Activated CD4-positive, alpha-beta T cell treated with anti-CD3 and anti-CD28 coated beads, Interleukin-2, amount 50 U/mL, for 48 hours (primary cell): ENCODE data around the gene IGSF5.
"Not testable (repeated sequence)": the region's sequence is repeated elsewhere in the genome, so short reads cannot be mapped to it uniquely, and the experiment has no call there.

Experiments
- DNase-seq, 2 experiments: peaks; one replicate each; pipeline ENCODE4 v3.0.0-alpha.2; 2020

The IGSF5 gene

DNA sequence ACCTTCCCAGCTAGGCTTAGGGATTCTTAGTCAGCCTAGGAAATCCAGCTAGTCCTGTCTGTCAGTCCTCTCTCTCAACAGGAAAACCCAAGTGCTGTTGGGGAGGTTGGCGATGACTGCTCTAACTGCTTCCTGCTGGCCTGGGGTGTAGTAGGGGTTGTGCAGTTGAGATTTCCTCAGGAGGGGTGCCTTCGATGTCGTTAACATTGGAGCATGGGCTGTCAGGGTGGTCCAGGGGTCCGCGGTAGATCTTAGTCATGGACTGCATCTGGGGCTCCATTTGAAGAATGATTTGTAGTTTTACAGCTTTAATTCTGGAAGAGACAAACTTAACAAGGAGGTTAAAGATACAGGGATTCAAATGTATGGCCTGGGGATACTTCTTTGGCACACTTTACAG, 5.5 kb upstream of the IGSF5 start:
- DNase-seq: not testable (repeated sequence)

DNA sequence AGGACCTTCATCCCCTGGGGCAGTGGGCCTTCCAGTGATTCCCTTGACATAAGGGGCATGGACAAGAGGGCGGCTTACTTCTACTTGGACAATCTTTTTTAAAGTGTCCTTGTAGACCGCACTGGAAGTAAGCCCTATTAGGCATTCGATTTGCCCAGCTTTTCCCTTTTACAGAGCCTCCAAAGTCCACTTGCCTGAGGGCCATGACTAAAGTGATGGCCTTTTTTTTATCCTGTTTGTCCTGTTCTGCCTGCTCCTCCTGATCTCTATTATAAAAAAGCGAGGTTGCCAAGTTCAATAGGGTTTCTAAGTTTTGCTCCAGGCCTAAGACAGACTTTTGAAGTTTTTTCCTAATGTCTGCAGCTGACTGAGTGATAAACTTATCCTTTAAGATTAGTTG, 2.4 kb upstream of the IGSF5 start:
- DNase-seq: not testable (repeated sequence)

DNA sequence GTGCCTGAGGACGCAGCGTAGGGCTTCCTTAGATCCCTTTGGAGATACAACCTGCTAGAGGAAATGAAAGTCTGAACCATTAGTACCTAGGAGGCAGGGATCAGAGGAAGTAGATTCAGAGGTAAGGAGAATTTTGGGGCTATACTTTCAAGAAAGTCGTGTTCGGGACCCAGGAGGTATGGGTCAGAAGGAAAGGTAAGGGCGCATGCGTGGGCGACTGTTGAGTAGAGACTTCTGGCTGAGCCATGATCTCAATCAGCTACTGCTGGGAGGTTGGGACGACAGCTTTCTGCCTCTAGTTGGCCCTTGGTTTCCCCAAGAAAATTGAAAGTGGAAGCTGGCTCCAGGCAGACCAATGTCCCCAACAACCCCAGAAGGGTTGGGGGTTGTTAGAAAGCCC, 349 bp downstream of the IGSF5 start:
- not testable (repeated sequence) for DNase-seq

DNA sequence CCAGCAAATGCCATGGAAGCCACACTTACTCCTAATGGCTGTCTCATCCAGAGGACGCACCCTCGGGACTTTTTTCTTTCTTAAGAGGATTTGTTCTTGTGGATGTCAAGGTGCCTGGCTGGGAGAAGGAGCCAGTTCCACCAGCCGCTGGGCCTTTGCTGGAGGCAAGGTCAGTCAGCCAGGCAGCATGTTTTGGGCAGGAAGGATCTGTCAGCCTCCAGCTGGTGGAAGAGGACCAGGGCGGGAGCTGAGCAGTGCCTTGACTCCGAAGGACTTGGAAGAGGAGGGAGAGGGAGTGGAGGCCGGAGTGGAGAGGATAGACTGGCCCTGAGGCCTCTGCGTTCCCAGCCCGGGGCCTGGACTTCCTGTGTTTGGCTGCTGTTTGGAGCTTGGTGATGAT, 5.7 kb downstream of the IGSF5 start:
- no peak for DNase-seq

DNA sequence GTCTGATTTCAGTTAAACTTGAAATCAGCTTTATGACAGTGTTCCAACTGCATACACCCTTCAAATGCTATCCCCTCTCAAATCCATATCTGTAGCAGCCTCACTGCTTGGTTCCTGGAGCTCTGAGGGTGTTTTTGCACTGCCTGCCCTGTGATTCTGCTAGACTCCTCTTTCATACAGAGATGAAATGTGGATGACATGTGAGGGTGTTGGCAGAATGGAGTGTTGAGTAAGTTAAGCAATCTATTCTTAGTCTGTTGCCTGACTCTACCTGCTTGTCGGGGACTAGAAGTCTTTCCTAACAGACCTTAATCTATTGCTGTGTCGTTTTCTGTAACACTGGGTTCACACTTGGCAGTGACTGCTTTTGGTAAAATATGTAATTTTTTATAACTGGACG, 9.8 kb downstream of the IGSF5 start:
- no peak for DNase-seq

DNA sequence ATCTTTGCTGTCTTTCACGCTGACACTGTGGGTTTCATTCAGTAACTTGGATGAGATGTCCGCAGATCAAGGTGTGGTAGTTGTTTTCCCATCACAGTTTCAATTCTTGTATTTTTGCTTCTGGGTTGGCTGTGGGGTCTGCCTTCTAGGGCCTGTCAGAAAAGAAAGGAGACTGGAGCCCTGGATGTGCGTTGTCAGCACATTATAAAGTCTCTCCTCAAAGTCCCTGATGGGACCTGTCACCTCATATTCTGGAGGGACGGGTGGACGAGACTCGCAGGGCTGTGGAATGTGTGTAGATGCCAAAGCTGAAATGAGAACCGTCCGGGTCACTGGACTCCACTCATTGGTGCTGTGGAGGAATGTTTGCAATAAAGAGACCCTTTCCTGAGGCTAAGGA, 11.3 kb downstream of the IGSF5 start:
- DNase-seq: no peak

DNA sequence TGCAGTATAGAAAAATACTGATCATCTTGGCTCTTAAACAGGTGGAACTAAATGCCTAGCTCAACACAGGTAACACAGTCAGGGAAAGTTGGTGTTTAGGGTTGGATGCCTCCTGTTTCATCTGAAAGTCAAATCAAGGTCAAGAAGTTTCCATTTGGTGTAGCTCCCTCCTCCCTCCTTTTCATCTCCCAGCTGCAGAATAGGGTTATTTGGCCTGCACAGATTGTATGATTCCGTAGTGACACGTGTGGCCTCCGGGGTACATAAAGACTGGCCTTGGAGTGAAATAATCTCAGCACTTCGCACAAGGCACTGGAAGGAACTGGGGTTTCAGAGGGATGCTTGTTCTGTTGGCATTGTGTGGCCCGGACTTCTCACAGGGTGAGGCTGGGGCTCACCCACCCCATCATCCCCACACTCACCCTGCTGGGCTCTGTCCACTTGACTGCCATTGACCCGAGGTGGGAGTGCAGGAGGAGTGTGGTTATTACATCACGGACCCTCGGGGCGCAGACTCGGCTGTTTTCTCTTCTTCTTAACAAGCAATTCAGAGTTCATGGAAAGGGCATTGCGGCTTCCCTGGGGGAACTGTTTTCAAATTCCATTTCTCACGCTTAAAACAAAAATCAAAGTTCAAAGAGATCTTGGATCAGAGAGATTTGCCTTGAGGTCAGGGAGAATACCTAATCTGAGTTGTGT, 18.4 kb downstream of the IGSF5 start:
- DNase-seq: no peak

DNA sequence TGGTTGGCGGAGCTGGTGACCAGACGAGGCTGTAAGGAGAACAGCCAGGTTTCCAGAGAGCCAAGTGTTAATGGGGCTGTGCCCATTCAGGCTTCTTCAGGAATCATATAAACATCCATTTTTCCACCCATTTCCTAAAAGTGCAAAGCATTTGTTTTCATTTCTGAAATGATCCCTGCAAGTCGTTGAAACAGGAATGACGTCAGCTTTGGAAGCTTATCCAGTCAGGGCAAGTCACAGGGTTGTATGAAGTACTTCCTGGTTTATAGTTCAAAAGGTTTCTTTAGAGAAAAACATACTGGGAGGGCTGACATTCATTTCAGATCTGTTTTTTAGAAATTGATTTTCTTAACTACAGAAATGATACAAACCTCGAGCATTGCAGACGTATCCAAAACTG, 29.2 kb downstream of the IGSF5 start:
- no peak for DNase-seq

DNA sequence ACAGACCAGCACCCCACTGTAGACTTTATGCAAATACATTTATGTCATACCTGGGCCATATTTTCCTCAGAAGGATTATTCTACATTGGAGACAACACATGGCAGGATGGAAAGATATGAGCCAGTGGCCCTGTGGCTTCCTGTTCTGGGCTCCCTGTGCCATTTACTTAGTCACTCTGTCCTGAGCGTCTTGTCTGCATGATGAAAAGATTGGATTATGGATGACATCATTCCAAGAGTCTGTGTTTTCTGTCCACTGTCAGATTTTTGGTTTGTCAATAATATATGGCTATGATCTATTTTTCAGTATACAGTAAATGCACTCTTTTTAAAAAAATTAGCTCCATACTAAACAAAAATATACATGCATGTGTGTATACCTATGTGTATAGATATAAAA, 30.8 kb downstream of the IGSF5 start:
- DNase-seq: no peak

DNA sequence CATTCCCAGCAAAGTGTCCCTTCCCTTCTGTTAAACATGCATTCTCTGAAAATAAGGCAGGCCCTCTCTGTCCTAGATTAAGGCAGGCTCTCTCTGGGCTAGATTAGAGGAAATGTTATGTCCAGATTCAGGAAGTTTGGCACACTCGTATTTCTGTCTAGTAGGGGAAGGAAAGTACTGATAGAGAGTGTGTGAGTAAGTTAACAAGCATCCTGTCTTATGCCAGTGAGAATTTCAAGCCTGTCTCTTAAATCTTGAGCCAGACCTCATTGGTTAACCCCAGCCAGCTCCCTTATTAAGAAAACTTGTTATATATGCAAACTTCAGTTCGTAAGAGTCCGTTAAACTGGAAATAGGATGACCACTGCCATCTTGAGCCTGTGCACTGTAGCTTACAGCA, 31.6 kb downstream of the IGSF5 start:
- no peak for DNase-seq

DNA sequence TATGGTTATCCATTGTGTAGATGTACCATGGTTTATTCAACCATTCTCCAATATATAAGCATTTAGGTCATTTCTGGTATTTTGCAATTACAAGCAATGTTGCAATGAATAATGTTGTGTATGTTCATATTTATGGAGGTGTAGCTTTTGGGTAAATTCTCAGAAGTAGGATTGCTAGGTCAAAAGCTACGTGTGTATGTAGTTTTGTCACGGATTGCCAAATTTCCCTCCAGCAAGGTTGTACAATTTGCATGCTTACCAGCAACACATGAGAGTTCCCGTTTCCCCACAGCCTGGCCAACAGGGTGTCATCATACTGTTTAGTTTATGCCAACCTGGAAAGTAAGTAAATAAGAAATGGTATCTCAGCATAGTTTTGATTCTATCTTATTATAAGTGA, 36.3 kb downstream of the IGSF5 start:
- no peak for DNase-seq

DNA sequence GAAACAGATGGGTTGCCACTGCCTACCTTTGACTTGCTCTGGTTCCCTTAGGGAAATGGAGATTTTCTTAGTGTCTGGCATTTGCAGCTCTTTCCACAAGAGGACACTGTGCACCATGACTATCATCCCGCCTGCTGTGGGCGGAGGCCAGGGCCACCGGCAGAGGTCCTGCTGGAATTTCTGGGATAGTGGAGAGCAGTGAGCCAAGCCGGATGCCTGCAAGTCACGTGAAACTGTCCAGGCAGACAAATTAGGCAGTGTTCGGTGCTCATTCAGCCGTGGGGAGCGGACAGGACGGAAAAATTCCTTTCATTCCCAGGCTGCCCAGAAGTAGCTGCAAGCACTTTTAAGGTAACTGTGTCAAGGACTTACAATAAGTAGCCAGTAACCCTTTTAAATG, 43.4 kb downstream of the IGSF5 start:
- DNase-seq: no peak

DNA sequence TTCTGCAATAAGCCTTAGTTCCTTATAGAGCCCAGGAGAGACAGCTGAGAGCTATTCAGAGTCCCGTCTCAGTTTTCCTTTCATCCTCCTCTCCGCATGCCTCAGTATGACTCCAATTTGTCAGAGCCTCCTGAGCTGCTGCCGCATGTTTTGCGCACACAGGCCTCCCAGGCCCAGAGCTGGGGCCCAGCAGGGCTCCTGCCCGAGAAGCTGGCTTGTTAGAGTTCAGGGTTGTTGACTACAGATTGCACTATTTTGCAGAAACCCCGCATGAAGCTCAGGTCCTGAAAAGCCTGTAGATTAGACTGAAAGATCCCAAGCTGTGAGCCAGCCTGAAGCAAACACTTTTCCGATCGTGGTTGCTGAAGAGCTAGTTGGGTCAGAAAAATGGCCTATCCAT, 51.5 kb downstream of the IGSF5 start:
- no peak for DNase-seq

DNA sequence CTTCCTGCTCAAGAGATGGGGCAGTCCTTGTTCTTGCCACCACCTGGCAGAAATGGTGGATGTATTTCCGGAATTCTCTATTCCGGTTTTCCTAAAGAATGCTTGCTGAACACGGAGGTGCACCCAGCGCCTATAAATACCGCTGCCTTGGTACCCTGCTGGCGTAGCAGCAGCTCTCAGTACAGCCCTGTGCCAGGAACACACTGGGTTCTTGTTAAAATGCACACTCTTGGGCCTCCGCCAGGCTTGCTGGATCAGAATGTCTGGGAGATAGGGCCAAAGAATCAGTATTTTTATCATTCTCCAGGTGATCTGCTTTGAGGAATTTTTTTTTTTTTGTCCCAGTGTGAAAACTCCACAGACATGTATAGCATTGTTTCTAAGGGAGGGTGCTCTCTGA, 54.2 kb downstream of the IGSF5 start:
- no peak for DNase-seq

DNA sequence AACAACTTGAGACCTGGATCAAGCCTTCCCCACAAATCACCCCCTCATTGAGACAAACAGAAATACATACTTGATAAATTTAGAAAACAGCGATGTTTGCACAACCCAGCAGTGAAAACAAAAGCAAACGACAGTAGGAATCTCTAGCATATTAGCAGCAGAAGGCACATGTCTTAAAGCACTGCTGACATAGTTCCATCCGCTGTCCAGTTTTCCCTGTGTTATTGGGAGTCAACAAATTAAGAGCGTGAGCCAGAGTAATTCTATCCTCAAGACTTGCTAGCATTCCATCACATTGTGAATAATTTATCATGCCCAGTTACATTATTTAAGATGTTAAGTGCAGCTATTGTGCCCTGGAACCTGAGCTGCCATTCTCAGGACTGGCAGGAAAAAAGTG, 55.3 kb downstream of the IGSF5 start:
- DNase-seq: no peak

DNA sequence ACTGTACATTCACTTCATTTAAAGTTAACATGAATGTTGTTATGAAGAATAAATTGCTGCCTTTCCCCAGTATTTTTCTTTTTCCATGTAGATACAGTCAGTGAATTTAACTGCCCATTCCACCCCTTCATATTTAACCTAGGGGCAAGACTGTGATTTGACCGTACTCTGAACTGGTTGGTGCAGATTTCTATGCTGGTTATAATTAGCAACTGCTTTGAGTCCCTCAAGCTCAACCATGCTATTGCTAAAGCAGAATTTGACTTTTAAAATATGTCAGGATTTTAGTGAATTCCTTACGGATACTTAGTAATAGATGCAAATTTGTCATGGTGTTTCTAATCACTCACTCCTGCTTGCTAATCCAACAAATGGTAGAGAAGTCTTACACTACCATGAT, 57.2 kb downstream of the IGSF5 start:
- DNase-seq: no peak

DNA sequence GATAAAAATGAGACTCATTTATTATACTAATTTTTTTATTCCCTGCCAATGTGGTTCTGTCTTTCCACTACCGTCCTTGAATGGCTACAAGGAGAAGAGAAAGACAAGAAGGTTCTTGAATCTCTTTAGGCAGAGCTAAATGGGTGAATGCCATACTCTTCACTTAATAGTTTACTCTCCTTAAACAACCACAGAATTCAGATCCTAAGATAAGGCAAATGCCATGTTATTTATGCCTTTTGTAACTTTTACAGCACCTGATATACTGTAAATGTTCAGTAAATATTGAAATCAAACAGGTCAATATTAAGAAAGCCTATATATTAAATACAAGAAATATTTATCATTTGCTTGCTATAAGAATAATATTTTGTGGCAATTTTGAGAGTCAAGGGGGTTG, 58.4 kb downstream of the IGSF5 start:
- no peak for DNase-seq

DNA sequence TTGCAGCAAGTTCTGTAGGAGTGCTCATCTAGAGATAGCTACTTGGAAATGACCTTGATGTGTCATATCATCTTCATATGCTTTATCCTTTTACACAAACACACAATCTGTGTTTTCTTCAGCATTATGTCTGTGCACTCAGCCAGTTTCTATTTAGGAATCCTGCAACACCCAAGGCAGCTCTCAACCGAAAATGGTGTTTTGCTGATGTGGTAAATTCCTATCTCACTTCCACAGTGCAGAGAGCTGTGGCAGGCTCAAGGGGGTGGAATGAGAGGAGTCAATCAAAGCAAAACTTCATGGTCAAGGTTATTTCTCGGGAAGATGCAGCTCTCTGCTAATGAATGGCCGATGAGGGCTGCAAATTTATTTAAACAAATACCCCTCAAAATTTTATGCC, 59.3 kb downstream of the IGSF5 start:
- no peak for DNase-seq

DNA sequence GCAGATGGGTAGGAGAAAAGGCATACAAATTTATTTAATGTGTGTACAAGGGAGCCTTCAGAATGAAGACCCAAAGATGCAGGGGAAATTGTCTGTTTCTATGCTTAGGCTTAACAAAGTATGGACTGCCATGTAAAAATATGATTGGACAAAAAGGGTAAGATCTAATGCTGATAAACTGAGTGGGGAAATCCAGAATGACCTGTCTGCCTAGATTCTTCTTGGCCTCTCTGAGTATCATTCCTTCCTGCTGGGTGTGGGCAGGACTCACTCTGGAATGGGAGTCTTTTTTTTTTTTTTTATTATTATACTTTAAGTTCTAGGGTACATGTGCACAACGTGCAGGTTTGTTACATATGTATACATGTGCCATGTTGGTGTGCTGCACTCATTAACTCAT, 61.0 kb downstream of the IGSF5 start:
- no peak for DNase-seq

DNA sequence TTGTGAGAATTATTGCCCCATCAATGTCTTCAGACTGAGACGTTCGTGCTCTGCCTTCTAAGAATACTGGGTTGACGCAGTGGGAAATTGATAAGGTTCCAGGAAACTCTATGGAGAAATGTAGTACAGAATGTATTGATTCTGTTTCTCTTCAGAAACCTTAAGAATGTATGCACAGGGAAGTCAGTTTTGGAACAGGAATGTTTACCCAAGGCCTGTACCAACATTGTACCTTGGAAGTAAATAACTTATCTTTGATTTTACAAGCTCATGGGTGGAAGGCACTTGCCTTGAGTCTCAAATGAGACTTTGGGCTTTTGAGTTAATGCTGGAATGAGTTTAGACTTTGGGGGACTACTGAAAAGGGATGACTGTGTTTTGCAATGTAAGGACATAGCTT, 62.8 kb downstream of the IGSF5 start:
- no peak for DNase-seq

DNA sequence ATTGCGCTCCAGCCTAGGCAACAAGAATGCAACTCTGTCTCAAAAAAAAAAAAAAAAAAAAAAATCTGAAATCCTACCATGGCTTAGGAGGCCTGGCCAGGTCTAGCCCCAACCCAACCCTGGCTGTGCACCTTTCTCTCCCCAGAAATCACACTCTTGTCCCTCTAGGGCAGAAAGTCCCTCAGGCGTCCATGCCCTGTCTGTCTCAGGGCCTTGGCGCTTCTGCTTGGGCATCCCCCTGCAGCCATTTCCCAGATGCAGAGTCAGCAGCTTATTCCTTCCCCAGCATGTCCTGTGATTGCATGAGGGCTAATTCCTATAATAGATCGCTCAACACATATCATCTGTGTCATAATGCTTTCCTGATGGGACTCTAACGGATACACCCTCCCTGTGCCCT, 65.0 kb downstream of the IGSF5 start:
- DNase-seq: no peak

DNA sequence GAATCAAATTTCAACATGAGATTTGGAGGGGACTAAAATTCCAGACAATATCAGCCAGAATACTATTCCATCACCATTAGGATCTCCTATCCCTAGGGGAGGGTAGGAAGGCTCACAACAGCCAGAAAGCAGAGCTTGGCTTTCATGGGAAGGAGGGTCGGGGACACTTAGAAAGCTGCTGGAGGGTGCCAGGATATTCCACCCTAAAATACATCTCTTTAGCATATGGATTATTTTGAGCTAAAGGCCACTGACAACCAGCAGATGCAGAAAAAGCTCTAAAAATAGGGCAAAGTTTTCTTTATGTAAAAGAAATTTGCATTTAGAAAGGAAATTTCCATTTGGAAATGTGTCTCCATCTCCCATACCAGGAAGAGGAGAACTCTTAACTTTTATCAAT, 68.0 kb downstream of the IGSF5 start:
- DNase-seq: no peak

DNA sequence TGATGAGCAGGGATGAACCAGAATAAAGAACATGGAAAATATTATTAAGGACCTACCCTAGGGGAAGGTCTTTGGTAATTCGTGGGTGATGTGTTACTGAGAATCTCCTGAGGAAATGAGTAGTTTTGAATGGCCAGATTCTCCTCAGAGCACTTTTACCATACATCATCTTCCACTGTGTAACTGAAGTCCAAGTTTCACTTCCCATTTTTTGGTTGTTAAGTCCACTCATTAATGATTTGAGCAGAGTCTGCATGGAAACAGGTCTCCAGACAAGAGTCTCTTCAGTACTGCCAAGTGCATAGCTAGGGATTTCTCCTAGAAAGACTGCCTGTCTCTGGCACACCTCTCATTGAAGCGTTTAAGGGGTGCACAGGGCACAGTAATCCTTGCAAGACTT, 73.6 kb downstream of the IGSF5 start:
- no peak for DNase-seq

DNA sequence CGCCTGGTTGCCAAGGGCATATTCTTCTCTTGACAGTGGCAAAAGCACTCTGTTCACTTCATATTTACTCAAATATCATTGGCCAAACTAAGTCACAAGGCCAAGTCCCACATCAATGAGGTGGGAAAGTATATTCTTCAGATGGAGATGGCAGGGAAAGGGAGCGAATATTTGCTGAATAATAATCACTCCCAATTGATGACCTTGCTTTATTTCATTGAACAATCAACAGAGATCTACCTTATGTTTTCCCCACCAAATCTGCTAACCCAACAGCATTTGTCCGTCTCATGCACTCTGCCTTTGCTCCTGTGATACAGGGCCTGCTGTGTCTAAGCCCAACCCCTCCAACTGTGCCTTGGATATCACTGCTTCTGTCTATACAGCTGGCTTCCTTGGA, 77.1 kb downstream of the IGSF5 start:
- DNase-seq: no peak

DNA sequence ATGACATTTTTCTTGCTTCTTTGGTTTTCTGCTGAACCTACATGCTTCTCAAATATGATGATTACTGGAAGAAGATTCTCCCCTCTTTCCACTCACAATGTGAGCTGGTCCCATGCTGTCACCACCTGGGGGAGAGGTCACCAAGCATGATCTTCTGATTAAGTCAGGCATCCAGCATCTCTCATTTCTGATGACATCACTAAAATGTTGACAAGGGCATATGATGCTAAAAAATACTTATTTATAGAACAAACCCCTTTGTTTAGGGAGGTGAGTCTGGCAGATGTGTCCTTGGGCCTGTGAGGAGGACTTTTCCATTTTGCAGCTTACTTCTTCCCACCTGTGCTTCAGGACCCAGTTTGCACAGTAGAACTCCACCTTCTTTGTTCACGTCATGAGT, 80.3 kb downstream of the IGSF5 start:
- DNase-seq: no peak

DNA sequence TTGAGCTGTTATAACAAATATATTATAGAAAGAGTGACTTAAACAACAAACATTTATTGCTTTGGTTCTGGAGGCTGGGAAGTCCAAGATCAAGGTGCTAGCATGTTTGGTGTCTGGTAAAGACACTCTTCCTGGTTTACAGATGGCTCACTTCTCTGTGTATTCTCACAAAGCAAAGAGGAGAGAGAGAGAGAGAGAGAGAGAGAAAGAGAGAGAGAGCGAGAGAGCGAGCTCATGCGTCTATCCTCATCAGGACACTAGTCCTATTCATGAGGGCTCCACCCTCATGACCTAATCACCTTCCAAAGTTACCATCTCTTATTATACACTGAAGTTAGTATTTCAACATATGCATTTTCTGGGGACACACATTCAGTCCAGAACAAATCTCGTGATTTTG, 89.6 kb downstream of the IGSF5 start:
- DNase-seq: no peak
